GM19099 (cell line): ENCODE measurements around the gene TBX4.

ENCODE experiments used
- POLR2A ChIP-seq: IDR thresholded peaks from 3 replicates; pipeline ENCODE4 v1.6.1; 2011; ENCODE audit warnings: low read depth; ENCODE audit not compliant: insufficient read length; ENCODE audit errors: extremely low read depth

TBX4 gene

DNA sequence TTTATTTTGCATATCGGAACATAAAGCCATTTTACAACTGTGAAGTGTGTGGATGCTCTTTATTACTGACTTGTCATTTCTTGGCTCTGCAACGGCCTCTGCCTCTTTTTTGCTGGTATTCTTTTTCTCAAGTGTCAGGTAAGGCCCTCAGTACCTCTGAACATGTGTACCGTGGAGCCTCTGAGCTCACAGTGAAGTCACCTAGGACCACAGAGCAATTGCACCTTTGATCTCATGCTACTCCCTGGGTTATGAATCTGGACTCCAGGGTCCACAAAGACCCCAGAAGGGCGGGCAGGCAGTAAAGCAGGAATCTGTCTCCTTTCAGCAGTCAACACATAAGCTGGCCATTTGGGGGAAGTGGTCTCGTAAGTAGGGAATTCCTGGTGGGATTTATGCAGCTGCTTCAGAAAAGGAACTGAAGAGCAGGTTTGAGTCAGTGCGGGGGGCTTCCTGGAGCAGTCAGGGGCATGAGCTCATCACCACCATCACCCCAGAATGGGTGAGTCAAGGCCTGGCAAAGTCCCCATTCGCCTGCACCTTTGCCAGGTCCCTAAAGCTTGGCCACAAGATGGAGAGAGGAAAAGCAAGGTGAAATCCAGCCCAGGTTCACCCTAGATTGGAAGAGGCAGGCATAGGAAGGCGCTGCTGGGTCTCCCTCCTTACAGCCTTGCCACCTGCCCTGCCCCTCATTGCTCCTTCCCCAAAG, 33.0 kb downstream of the TBX4 start:
- TF ChIP-seq POLR2A = no peak

DNA sequence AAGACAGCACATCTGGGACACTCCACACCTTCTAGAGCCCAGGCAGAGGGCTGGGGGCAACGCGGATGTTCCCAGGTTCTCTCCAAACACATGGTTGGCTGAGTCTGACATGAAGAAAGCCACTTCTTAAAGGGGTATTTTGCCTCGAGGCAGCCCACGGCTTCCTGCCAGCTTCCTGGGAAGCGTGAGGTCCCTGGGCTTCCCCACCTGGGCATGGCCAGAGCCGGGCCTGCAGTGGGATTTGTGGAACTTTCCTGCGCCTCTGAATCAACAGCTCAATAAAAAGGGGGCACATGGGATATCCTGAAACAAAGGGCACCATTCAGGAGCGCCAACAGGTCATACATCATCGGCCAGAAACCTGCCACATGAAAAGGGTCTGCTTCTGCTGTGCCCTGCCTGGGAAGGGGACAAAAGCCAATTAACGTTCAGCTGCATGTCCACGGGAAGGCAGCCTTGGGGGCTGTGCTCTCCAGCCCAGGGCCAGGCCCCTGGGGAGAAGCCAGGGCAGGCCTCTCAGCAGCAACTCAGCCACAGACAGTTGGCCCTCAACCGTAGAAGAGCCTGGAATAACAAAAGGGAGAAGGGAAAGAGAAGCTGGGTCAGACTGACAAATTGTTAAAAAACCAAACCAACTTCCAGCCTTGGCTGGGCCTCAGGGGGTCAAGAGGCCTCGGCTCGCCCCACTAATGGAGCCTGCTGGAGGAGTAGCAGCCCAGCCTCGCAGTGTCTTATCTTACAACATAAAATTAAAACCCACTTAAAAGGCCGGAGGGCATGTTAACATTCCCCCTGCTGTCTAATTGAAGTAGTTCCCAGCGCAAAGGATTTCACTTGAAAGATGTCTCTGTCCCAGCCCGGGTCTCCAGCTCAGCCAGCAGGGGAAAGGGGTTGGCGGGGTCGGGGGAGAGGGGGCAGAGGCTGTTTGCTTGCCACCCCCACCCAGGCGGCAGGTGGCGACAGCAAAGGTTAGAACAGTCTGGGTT, 34.2 kb downstream of the TBX4 start:
- no peak for TF ChIP-seq POLR2A

DNA sequence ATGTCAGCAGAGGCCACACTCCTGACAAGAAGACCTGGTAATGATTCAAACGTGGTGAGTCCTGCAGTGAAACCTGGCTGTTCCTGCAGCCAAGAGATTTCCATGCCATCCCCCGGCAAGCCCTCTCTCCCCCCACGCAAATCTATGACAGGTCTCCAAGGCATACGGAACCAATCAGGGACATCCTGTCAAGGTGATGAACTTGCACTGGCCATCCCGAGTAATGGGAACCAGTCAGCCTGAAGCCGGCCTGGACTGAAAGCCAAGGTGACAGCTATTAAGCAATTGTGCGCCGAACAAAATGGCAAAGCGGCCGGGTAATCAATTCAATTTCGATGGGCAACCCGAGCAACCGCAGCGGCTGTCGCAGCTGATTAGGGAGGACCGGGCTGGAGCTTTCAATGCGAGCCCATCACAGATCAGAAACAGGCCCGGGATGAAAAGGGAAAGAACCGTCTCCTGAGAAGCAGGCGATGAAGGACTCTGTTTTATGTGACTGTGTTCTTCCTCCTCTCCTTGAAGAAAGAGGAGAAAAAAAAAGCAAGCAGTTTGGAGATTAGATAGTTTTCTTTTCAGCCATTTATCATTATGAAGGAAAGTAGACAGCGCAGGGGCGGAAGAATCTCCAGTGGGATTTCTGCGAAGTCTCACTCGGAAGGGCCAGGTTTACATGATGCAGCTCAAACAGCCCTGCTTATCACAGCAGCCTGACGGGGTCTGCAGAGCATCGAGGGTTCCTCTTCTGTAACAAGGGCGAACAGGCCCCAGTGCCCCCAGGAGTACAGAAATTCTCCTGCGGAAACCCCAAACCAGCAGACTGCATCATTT, 35.2 kb downstream of the TBX4 start:
- TF ChIP-seq POLR2A = no peak

DNA sequence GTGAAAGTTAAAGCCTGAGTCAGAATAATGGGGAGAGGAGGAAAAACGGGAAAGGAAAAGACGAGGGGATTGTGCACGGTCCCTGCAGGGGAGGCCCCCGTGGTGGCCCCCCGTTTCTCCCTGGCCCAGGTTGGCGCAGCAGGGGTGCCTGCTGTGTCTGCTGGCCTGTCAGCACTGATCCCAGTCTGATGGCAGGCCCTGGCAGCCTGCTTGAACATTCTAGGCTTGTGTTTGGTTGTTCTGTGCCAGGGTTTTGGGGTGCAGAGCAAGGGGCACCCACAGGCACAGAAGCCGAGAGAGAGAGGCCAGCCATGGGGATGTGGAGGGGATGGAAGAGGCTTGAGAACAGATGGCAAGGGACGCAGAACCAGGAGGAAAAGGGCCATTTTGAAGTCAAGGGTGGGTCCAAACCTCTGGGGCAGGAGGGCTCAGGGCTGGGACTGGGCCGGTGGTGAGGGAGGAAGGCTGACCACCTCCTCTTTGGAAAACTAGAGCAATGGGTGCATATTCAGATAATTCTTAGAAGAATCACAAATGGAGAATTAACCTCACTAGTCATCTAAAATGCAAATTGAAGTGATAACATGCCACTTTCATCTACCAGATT, 35.9 kb downstream of the TBX4 start:
- TF ChIP-seq POLR2A = no peak

DNA sequence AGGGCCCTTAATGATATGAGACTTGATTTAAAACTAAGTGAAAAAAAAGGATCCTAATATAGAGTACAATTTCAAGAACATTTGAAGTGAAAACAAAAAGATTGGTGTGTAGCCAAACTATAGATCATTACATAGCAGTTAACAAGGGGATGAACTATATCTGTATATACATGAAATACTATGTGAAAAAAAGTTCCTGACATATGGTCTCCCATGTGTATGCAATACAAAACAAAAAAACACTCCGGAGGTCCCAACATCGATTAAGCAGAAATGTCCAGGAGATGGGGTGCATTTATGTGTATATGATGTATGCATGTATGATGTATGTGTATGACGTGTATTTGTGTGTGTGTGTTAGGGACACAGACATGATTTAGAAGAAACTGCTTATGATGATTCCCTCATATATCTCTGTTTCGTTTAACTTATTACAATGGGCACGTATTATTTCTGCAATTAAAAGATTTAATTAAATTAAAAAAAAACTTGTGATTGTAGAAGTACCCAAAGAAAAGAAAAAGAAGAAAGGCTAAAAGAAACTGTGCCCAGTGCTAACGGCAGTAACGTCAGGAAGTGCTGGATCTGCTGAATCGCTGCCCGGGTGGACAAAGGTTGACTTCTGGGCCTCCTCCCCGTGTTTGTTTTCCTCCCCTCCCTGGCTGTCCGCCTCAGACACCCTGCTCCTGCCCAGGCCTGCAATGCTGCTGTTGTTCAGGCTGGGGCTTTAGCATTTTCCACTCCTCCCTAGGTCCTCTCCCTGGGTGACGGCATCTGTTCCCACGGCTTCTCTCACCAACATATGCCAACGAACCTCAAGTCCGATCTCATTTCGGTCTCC, 36.9 kb downstream of the TBX4 start:
- TF ChIP-seq POLR2A = no peak

DNA sequence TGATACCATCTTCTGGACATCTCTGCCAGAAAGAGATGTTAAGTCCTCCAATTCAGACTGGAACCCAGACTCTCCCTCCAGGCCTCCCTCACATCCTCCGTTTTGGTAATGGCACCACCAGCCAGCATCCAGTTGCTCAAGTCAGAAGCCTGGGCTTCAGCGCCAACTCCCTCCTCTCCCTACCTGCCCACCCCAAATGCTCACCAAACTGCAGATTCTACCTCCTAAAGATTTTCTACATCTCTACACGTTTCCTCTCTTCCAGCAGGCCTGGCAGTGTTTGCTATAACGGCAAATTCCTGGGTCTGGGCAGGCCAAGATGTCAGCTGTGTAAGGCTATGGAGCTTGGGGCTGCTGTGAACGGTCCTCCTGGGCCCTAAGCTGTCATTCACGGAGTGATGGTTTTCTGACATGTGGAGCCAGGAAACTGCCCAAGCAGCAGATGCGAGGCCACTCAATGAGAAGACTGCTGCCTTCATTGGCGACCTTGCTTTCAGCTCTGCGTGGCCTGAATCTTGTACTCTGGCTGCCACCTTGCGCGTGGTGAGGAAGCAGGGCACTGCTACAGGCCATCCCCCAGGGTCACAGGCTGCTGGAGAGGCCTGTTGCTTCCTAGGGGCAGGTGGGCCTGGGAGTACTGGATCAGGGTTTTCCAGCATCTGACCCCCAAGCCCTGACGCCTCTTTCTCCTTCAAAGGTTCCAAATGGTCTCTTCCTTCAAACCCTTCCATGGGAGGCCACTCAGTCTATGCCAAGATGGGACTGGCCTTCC, 37.7 kb downstream of the TBX4 start:
- no peak for TF ChIP-seq POLR2A

DNA sequence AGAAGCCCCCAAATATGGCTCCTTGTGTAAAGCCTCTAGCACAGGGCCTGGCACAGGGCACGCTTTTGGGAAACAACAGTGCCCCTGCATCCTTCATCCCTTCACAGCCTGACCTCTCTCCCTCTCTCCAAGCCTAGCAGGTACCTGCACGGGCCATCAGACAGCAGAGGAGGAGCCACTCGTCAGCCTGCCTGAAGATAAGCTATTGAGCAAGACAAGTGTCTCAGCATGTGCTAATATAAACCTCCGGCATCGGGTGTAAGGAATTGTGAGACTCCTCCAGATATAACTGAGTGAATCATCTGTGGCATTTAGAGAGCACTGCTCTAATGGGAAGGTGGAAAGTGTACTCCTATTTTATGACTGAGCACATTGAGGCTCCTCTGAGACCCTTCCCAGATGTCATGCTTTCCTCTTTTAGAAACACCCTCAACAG, 38.3 kb downstream of the TBX4 start:
- no peak for TF ChIP-seq POLR2A

DNA sequence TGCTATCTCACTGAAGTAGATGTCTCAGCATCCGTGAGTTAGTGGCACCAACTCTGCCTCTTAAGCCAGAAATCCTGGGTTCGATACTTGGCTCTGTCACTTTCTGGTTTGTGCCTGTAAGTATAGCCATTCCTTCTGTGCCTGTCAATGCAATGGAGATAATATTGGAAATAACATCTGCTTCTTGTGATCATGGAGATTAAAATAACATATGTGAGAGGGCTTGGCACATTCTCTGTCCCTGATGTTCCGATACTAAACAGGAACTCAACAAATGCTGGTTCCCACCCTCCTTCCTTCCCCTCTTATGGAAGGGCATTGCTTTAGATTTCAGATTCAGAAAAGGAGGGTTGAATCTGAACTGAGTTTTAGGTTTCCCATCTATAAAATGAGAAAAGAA, 39.8 kb downstream of the TBX4 start:
- no peak for TF ChIP-seq POLR2A

DNA sequence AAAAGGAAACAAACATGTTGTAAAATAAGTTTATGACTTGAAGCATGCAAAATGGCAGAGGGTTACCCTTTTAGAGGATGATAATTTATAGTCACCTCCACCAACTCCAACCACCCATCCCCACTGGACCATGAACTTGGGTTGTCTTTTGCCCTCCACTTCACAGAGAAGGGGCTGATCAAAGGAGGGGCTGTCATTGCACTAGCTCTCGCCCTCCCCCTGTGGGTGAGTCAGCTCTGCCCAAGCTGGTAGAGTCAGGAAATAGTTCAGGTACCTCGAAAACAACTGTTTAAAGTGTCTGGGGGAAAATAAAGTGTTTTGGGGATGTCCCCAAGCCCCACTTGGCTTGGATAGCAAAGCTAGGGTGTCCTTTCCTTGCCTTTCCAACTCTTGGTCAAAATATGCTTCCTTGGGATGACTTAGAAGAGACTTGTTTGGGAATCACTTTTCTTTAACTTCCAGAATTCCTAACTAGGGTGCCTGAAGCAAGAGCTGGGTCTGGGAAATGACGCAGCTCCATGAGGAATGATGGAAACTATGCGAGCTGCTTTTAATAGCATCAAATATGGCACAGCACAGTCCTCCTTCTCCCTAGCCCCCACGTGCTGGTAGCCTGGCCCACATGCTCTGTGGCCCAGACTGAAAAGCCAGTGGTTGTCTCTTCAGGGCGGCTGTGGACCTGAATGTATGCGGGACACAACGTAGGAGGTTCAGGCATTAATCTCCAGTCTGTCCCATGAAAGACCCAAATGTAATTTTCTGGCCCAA, 40.7 kb downstream of the TBX4 start:
- no peak for TF ChIP-seq POLR2A

DNA sequence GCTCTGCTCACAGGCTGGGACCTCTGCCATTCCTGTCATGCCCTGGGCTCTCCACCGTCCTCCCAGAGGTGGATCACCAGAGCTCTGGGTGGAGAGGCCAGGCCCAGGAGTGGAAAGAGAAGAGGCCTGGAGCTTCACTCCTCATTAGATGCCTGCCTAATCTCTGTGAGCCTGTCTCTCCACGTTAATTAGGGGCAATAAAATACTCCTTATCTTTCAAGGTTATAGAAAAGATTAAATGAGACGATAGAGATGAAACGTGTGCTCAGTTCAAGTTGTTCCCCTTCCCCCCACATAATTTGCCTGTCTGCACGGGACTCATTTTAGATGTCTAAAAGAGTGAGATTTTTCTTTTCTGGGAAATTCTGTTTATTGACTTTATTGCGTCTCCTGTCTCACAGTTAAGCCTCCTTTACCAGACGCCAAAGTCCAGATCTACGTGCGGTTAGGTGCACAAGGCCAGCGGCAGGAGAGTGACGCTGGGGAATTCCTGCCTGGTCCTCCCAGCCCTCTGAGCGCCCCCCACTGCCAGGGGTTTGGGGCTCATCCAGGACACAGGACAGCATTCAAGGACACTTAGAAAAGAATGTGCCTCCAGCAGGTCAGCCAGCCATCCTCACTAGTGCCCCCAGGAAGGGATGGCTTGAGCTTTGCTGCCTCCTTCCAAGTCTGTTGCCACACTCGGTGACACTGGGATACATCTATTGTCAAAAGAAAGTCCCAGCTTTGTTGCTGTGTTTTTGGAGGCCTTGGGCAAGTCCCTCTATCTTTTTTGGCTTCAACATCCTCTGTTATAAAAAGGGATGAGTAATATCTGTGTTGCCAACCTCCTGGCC, 42.3 kb downstream of the TBX4 start:
- TF ChIP-seq POLR2A = no peak

DNA sequence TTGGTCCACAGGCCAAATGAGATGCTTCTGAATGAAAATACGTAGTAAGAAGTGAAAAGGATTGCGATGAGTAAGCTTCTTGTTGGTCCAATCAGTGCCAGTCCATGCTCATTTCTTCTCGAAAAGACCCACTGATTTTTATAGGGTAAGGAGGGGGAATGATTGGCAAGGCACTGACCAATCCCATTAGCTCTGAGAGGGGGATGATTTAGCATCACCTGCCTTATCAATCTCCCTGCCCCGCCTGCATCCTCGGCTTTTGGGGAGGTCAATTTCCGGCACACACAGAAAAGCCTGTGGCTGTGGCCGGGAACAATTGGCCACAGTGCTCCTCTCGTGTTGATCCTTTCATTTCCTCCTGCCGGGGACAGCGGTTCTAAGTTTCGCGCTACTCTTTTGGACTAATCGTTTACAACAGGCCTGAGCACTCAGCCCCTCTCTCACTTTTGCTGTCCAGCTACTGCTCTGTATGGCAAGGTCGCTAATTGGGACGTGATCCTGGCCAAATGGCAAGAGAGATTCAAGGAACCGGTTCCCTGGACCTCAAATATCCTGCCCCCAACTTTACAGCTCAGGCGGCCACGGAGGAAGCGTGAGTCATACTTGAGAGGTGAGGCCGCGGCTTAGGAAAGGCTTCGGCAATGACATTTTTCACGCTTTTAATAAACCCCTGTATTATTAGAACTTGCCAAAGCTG, 43.1 kb downstream of the TBX4 start:
- no peak for TF ChIP-seq POLR2A
